C4-2B (cell line): ENCODE results near the gene C19orf12.
"Not testable (repeated sequence)": the region's sequence is repeated elsewhere in the genome, so short reads cannot be mapped to it uniquely, and the experiment has no call there.

Source experiments
- CTCF ChIP-seq: fragments of 450-650 bp; conservative IDR thresholded peaks from 2 replicates; pipeline ENCODE4 v1.5.1; 2017; ENCODE audit warnings: mild to moderate bottlenecking
- ZFX ChIP-seq: fragments of 450-650 bp; IDR thresholded peaks from 2 replicates; pipeline ENCODE4 v1.6.1; 2017

- not testable (repeated sequence) for TF ChIP-seq CTCF, ZFX
Observed at GRCh38 chr19:29671026-29671392, 44.1 kb downstream of the C19orf12 start.
